ENCODE measurements around the gene TIMELESS.
"Not testable (repeated sequence)": the region's sequence is repeated elsewhere in the genome, so short reads cannot be mapped to it uniquely, and the experiment has no call there.

Gene TIMELESS, protein sequence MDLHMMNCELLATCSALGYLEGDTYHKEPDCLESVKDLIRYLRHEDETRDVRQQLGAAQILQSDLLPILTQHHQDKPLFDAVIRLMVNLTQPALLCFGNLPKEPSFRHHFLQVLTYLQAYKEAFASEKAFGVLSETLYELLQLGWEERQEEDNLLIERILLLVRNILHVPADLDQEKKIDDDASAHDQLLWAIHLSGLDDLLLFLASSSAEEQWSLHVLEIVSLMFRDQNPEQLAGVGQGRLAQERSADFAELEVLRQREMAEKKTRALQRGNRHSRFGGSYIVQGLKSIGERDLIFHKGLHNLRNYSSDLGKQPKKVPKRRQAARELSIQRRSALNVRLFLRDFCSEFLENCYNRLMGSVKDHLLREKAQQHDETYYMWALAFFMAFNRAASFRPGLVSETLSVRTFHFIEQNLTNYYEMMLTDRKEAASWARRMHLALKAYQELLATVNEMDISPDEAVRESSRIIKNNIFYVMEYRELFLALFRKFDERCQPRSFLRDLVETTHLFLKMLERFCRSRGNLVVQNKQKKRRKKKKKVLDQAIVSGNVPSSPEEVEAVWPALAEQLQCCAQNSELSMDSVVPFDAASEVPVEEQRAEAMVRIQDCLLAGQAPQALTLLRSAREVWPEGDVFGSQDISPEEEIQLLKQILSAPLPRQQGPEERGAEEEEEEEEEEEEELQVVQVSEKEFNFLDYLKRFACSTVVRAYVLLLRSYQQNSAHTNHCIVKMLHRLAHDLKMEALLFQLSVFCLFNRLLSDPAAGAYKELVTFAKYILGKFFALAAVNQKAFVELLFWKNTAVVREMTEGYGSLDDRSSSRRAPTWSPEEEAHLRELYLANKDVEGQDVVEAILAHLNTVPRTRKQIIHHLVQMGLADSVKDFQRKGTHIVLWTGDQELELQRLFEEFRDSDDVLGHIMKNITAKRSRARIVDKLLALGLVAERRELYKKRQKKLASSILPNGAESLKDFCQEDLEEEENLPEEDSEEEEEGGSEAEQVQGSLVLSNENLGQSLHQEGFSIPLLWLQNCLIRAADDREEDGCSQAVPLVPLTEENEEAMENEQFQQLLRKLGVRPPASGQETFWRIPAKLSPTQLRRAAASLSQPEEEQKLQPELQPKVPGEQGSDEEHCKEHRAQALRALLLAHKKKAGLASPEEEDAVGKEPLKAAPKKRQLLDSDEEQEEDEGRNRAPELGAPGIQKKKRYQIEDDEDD

DNA sequence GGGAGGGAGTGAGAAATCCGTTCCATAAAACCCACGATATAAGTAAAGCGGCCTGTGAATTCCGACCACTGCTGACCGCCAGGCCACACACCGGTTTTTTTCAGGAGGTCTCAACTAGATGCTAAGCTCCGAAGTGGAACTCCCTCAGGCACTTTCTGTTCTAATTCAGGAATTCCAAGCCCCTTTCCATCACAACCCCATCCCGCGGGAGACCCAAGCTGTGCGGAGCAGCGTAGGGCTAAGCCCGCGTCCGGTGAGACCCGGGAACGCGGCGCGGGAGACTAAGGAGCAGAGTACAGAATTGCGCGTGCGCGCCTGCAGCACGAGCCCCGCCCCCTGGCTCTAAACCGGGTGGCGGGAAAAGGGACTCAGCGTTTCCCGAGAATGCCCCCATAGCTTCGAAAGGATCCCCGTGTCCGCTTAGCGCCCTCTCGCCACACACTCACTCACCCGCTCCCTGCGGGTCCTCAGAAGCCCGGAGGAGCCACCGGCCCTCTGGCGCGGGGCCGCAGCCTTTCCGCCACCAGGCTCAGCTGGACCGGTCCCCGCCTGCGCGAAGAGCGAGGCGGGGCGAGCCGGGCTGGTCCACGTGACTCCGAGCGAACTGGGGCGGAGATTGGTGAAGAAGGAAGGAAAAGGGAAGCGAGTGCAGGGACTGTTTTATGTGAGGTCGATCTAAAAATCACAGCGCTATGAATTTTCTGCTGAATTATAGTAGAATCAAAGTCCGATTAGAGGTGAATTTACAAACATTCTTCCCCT, at the start of gene TIMELESS:
Gene TIMELESS, minus strand, starts transcription at position 567 of the 762 bp plus-strand sequence. CDS start 15,256 bp downstream, outside the sequence.
- in situ Hi-C loops (cut with HindIII; ENCODE audit: low sequenced_read_pairs): no loop called here

DNA sequence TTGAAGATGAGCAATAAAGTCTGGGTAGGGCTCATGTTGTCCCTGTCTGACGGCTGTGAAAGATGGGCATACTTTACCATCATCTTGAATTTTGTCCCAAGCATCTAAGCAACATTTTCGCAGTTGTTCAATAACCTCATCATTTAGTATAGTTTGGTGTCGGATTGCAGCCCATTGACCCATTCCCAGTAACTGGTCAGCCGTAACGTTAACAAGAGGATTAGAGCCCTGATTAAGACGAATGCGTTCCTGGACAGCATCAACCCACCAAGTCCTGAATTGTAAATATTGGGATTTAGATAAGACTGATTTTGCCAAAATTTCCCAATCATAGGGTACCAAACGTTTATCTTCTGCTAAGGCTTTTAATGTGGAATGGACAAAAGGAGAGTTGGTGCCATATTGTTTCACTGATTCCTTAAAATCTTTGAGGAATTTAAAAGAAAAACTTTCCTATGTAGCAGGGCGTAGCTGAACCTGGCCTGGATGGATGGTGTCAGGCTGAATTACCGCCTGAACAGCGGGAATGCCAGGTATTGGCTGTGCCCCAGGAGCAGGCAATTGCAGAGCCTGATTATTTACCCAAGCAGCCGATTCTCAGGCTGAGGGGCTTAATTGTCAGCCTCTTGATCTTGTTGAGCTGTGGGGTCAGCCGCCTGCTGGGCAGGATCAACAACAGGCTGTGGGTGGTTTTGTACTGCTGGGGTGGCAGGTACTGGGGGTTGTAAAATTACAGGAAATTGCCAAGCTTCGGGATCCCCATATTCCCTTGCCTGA, 49.1 kb upstream of the TIMELESS start:
- in situ Hi-C loops (cut with HindIII; ENCODE audit: low sequenced_read_pairs): not testable (repeated sequence)

DNA sequence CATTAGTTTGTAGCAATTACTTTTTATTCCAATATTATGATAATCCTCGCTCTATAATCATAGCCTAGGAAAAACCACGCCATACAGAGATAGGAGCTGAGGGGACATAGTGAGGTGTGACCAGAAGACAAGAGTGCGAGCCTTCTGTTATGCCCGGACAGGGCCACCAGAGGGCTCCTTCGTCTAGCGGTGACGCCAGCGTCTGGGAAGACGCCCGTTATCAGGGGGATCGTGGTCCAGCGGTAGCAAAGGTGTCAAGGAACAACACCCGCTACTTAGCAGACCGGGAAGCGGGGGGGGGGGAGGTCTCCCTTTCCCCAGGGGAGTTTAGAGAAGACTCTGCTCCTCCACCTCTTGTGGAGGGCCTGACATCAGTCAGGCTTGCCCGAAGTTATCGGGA, 47.5 kb upstream of the TIMELESS start:
- in situ Hi-C loops (cut with HindIII; ENCODE audit: low sequenced_read_pairs): not testable (repeated sequence)

DNA sequence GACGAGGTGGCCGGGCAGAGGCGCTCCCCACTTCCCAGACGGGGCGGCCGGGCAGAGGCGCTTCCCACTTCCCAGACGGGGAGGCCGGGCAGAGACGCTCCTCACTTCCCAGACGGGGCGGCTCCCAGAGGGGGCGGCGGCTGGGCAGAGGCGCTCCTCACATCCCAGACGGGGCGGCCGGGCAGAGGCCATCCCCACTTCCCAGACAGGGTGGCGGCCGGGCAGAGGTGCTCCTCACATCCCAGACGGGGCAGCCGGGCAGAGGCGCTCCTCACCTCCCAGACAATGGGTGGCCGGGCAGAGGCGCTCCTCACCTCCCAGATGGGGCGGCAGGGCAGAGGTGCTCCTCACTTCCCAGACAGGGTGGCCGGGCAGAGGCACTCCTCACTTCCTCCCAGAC, 45.3 kb upstream of the TIMELESS start:
- in situ Hi-C loops (cut with HindIII; ENCODE audit: low sequenced_read_pairs): not testable (repeated sequence)

DNA sequence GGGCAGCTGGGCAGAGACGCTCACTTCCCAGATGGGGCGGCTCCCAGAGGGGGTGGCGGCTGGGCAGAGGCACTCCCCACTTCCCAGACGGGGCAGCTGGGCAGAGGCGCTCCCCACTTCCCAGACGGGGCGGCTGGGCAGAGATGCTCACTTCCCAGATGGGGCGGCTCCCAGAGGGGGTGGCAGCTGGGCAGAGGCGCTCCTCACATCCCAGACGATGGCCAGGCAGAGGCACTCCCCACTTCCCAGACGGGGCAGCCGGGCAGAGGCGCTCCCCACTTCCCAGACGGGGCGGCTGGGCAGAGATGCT, 44.8 kb upstream of the TIMELESS start:
- in situ Hi-C loops (cut with HindIII; ENCODE audit: low sequenced_read_pairs): not testable (repeated sequence)

DNA sequence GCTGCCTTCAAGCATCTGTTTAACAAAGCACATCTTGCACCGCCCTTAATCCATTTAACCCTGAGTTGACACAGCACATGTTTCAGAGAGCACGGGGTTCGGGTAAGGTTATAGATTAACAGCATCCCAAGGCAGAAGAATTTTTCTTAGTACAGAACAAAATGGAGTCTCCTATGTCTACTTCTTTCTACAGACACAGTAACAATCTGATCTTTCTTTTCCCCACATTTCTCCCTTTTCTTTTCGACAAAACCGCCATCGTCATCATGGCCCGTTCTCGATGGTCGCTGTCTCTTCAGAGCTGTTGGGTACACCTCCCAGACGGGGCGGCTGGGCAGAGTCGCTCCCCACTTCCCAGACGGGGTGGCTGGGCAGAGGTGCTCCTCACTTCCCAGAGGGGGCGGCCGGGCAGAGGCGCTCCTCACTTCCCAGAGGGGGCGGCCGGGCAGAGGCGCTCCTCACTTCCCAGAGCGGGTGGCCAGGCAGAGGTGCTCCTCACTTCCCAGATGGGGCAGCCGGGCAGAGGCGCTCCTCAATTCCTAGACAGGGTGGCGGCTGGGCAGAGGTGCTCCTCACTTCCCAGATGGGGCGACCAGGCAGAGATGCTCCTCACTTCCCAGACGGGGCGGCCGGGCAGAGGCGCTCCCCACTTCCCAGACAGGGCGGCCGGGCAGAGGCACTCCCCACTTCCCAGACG, 44.3 kb upstream of the TIMELESS start:
- in situ Hi-C loops (cut with HindIII; ENCODE audit: low sequenced_read_pairs): not testable (repeated sequence)

DNA sequence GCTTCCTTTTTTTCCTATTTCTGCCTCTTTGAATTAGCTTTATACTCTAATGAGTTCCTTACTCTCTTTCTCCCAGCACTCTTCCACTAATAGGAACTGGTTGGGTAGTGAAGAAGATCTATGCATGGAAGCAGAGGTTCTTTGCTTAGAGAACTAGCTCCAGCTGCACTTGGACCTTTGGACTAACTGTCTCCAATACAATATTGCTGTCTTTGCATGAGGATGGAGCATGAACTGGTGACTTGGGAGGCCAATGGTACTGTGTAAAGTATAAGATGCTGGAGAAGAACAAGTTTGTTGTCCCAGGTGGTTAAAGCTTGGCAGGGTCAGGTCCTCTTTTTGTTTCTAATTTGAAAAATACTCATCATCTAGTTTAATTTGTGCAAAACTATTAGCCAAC, 41.1 kb upstream of the TIMELESS start:
- in situ Hi-C loops (cut with HindIII; ENCODE audit: low sequenced_read_pairs): no loop called here

DNA sequence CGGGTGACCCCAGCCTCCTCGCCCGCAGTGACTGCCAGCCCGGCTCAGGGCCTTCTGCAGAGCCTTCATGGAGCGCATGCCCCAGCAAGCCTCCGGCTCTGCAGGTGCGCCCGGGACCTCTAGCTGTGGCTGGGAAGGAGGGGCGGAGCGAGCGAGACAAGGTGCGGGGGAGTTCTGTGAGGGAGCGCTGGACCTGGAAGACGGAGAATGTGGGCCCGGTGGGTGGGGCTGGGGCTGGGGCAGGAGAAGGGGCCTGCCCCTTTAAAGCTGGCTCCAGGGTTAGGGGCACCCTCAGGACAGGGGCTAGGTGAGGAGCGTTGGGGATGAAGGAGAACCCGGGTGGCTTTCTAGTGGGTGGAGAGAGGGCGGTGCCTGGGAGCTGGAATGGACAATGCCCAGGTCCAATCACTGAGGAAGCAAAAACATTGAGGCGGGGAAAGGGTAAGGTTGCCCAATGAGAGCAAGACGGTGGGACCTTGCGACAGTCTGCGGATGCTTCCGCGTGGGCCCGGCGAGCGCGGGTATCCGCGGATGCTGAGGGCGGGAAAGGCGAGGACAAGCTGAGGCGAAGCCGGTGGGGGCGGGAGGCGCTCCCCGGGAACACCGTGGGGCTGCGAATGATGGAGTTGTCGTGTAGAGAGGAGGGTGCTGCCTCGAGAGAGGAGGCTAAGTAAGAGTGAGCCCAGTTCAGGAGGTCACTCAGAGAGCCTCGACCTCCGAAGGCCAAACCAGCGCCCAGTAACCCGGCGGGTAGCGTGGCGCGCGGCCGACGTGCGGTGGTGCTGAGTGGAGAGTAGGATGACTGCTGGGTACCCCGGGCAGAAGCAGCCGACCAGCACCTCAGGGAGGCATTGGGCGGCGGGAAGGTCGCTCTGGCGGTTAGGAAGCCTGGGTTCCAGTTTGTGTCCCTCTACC, 39.1 kb upstream of the TIMELESS start, which contains the start of gene GLS2:
Gene GLS2, minus strand, starts transcription at position 121 of the 915 bp plus-strand sequence. Its CDS starts 43 bp downstream, at position 78.
- in situ Hi-C loops (cut with HindIII; ENCODE audit: low sequenced_read_pairs): no loop called here

DNA sequence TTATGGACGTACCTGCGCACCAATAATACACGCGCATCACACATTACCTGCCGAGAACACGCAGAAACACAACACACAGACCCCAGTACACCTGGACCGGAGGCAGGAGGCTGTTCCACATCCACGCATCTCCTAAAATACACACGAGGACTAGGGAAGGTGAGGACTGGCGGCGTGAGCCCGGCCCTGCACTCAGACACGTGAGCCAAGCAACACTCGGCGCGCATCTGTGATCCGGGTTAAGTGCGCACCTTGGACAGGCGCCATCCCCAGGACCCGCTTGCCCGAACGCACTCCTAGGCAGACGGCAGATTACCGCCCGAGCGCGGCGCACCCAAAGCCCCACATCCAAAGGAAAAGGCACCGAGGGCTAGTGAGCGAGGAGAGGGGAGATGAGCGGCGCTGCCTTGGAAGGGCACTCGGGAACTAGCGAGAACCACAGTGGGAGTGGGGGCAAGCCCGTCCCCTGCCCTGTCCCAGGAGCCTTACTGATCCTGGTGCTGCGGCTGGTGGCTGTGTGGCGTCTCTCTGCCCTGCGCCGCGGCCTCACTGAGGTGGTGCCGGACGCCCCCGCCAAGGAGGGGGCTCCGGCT, 38.3 kb upstream of the TIMELESS start:
- in situ Hi-C loops (cut with HindIII; ENCODE audit: low sequenced_read_pairs): no loop called here

DNA sequence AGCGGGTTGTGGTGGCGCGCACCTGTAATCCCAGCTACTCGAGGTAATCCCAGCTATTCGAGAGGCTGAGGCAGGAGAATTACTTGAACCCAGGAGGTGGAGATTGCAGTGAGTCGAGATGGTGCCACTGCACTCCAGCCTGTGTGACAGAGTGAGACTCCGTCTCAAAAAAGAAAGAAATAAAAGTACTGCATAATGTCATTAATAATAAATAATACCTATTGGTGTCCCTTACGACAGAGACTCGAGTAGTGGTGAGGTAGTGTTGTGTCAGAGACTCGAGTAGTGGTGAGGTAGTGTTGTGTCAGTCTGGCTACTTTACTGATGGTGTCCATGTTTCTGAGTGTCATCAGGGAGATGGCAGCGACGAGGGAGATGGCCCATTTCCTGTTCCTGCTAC, 37.5 kb upstream of the TIMELESS start:
- in situ Hi-C loops (cut with HindIII; ENCODE audit: low sequenced_read_pairs): no loop called here

DNA sequence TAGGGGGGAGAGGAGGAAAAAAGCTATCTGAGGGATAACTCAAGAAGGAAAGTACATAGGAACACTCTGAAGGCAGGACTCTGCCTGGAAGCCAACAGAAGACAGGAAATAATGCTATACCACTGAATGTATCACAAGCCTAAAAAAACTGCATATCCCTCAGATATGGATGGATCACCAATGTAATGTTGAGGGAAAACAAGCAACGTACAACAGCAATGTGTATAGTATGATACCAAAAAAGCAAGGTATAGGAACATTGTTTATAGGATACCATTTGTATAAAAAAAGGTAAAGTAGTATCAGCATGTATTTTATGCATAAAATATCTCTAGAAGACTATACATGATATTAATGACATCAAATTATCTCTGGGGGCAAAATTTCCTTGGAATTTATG, 35.3 kb upstream of the TIMELESS start:
- in situ Hi-C loops (cut with HindIII; ENCODE audit: low sequenced_read_pairs): no loop called here

DNA sequence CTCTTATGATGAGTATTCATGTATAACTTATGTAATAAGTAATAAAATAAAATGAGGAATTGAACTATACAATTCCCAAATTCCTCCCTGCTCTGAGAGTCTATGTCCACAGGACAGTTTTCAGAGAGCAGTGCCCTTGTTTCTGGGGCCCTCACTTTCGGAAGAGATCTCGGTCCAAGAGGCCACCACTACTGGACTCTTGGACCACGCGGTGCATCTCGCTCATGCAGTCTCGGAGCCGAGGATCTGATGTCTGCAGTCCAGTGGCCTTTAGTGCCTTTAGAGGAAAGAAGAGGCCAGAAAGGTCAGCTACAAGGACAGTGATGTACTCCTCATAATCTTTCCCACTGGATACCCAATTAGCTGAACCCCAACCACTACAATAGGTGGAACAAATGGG, 30.4 kb upstream of the TIMELESS start:
- in situ Hi-C loops (cut with HindIII; ENCODE audit: low sequenced_read_pairs): no loop called here

DNA sequence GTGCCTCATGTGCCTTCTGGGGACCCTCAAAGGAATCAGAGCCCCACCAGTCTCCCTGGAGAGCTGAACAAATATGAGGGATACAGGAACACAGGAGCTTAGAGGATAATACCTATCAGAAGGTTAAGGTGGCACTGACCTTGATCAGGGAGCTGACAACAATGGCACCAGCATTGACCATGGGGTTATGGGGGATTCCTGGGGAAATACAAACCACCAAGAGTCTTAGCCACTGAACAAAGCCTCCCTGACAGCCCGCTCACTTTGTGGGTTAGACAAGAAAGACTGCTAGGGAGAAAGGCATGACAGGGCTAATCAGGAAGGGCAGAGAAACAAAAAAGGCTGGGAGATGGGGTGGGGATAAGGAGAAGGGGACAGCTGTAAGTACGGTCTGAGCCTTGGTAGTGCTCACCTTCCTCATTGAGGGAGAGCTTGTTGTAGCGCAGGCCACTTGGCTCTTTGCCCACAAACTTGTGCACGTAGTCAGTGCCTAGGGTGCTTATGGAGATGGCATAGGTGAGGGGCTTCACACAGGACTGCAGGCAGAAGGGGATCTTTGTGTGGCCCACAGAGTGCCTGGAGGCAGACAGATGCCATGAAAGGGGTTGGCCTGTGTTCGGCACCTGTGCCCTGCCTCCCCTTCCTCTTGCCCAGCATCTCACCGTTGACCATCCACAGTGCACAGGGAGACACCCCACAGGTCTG, 28.4 kb upstream of the TIMELESS start:
- in situ Hi-C loops (cut with HindIII; ENCODE audit: low sequenced_read_pairs): no loop called here

DNA sequence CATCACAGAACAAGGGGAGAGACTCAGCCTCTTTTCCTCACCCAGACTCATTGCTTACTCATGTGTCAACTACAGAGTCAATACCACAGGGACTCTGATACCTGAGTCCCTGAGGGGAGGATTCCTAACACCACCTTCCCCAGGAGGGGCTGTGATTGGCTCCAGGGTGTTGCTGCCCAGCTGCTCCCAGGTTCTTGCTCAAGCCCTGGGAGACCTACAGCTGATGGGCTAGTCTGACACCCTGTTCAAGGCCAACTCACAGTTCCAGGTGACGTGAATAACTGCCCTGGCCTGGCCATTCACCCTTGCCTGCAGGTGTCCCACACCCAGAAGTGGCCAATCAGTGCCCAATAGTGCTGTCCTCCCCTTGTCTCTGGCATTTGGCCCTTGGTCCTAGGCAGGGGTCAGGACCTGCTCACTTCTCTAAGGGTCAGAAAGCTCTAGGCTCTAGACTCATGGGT, 27.8 kb upstream of the TIMELESS start:
- in situ Hi-C loops (cut with HindIII; ENCODE audit: low sequenced_read_pairs): no loop called here

DNA sequence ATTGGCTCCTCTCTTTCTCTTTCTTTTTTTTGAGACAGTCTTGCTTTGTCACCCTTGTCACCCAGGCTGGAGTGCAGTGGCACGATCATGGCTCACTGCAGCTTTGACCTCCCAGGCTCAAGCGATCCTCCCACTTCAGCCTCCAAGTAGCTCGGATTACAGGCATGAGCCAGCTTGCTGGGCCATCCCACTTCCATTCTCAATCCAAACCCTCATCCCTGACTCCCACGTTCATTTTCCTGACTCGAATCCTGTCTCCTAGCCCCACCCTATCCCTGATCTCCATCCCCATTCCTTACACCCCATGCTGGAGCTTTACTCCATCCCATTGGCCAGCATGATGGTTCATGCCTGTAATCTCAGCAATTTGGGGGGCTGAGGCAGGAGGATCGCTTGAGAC, 26.9 kb upstream of the TIMELESS start:
- in situ Hi-C loops (cut with HindIII; ENCODE audit: low sequenced_read_pairs): no loop called here

DNA sequence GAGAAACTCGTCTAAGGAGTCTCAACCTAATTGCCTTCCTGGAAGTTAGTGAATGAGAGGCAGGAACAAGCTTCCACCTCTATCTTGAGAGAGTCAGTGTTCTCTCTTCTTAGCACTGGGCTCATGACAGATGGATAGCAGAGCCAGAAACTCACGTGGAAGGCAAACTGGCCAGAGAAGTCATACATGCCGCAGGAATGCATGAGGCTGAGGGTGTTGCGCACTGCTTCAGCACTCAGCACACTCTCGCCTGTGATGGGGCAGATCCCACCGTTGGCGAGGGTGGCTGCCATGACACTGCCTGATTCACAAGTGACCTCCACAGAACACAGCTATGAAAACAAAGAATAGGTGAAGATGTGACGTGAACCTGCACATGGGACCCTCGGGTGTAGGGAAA, 25.2 kb upstream of the TIMELESS start:
- in situ Hi-C loops (cut with HindIII; ENCODE audit: low sequenced_read_pairs): loop anchor here (25.0 kb wide), 1 partner anchor 287 kb away; the partner anchor contains the start of gene SMARCC2

Data from DLD1 (cell line).